Caco-2 (cell line): ENCODE data around the gene ERC1. TPM values are rescaled to one million over a fixed set of nuclear protein-coding genes. Genes with fewer than 3 reads are reported as not detected.

ENCODE experiments used
- BruUV-seq: library from RNA; stranded (reverse); fragments of 400-500 nt; replicated peaks from 2 replicates; lab custom pipeline; 2021; lab: Mats Ljungman, UMichigan
- CTCF ChIA-PET: fragments of 300-600 bp; sonication (Branson Sonifier 250); formaldehyde crosslinking; loops from one replicate; lab custom pipeline; 2022; ENCODE audit warnings: antibody characterized with exemption; lab: Charles Lee
- POLR2A ChIA-PET: fragments of 300-600 bp; sonication (Branson Sonifier 250); formaldehyde crosslinking; loops from one replicate; lab custom pipeline; 2022; ENCODE audit warnings: antibody characterized with exemption; lab: Charles Lee
- DNase-seq, 2 experiments: peaks; one replicate each; pipeline versions ENCODE4 v3.0.0 to v3.0.0-alpha.2; 2020 to 2022
- H3K27me3 ChIP-seq: replicated peaks from 2 replicates; pipeline ENCODE4 v1.6.0; 2011; ENCODE audit warnings: low read length; ENCODE audit not compliant: control insufficient read depth, insufficient read depth
- H3K36me3 ChIP-seq: 2 replicates; pipeline ENCODE4 v1.5.1; 2011; ENCODE audit warnings: low read length; ENCODE audit not compliant: control insufficient read depth, insufficient read depth
- H3K4me1 ChIP-seq: fragments of 250-450 bp; sonication (Bioruptor Pico); 2 replicates; pipeline ENCODE4 v1.5.1; 2020; ENCODE audit warnings: mild to moderate bottlenecking
- H3K4me3 ChIP-seq: 2 replicates; pipeline ENCODE4 v1.5.1; 2011; ENCODE audit warnings: low read depth, mild to moderate bottlenecking, control low read depth, low read length
- H3K9me3 ChIP-seq: fragments of 250-450 bp; sonication (Bioruptor Pico); 2 replicates; pipeline ENCODE4 v1.5.1; 2020; ENCODE audit warnings: mild to moderate bottlenecking, moderate library complexity
- H3K27ac Mint-ChIP-seq: one replicate; pipeline ENCODE4 v1.8.0; 2022; ENCODE audit warnings: mixed read lengths; ENCODE audit not compliant: unreplicated experiment
- H3K27me3 Mint-ChIP-seq: one replicate; pipeline ENCODE4 v1.8.0; 2022; ENCODE audit warnings: mixed read lengths; ENCODE audit not compliant: insufficient read depth, unreplicated experiment
- H3K36me3 Mint-ChIP-seq: one replicate; pipeline ENCODE4 v1.8.0; 2022; ENCODE audit warnings: mild to moderate bottlenecking, mixed read lengths; ENCODE audit not compliant: insufficient read depth, unreplicated experiment
- H3K4me1 Mint-ChIP-seq: one replicate; pipeline ENCODE4 v1.8.0; 2022; ENCODE audit warnings: low read depth, mixed read lengths; ENCODE audit not compliant: unreplicated experiment
- H3K4me3 Mint-ChIP-seq: one replicate; pipeline ENCODE4 v1.8.0; 2022; ENCODE audit warnings: mild to moderate bottlenecking, moderate library complexity, mixed read lengths; ENCODE audit not compliant: unreplicated experiment
- H3K9me3 Mint-ChIP-seq: one replicate; pipeline ENCODE4 v1.8.0; 2022; ENCODE audit warnings: mixed read lengths; ENCODE audit not compliant: unreplicated experiment
- intact Hi-C: fragments of 100-400 bp; cut with micrococcal nuclease; formaldehyde crosslinking; loops from one replicate; pipeline ENCODE4 v1.10.0; 2022; ENCODE audit not compliant: unreplicated experiment
- total RNA-seq: library from RNA; stranded (reverse); gene quantifications from 2 replicates; pipeline ENCODE4 v1.2.3, GENCODE V29; 2022
- TF ChIP-seq, protein P1 (sequence below), 2 experiments: fragments of 200-600 bp in 1 of 2; IDR thresholded peaks; 1 replicate in 1 of 2; 2 replicates in 1 of 2; pipeline versions ENCODE4 v1.5.1 to v1.8.0; 2011 to 2022; ENCODE audit warnings: antibody characterized with exemption in 1 of 2, control low read depth in 1 of 2, inconsistent platforms in 1 of 2, low read depth in 1 of 2, low read length in 1 of 2, mild to moderate bottlenecking in 1 of 2, moderate library complexity in 1 of 2; ENCODE audit not compliant: insufficient read depth in 1 of 2, severe bottlenecking in 1 of 2, unreplicated experiment in 1 of 2

The ERC1 gene
- total RNA-seq, 1 experiment from 2014 or later: 88.4 TPM

DNA sequence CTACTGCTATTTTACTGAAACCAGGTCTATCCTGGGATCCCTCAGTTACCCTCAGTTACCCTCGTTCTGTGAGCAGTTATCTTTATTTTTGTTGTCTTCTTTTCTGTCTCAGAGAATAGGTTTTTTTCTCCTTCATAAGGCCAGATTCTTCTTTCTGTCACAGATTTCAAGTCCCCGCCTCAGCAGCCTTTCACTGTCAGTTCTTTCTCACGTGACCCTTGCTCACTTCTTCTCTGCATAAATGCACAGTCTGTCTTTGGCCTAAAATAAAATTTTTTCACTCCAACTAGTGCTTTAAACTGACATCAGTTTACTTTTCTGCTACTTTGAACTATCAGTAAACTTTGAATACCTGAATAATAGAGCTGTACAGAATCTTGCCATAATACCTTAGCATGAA lies 299.7 kb downstream of the ERC1 start:
- Mint-ChIP-seq H3K4me1 (no peaks in the 10 kb centered on the region), H3K4me3 (no peak overlapping the region), H3K27me3 (no peaks in the 10 kb centered on the region), H3K36me3 (peaks cover 14% of the 10 kb centered on the region), H3K27ac (no peak overlapping the region), H3K9me3 (no peaks in the 10 kb centered on the region)
- DNase-seq: no peak
- TF ChIP-seq, protein P1, sequence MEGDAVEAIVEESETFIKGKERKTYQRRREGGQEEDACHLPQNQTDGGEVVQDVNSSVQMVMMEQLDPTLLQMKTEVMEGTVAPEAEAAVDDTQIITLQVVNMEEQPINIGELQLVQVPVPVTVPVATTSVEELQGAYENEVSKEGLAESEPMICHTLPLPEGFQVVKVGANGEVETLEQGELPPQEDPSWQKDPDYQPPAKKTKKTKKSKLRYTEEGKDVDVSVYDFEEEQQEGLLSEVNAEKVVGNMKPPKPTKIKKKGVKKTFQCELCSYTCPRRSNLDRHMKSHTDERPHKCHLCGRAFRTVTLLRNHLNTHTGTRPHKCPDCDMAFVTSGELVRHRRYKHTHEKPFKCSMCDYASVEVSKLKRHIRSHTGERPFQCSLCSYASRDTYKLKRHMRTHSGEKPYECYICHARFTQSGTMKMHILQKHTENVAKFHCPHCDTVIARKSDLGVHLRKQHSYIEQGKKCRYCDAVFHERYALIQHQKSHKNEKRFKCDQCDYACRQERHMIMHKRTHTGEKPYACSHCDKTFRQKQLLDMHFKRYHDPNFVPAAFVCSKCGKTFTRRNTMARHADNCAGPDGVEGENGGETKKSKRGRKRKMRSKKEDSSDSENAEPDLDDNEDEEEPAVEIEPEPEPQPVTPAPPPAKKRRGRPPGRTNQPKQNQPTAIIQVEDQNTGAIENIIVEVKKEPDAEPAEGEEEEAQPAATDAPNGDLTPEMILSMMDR (IDR thresholded peaks at IDR 0.05; ENCODE audit: insufficient read depth in 1 of 2, low read depth in 1 of 2, low read length in 1 of 2, severe bottlenecking in 1 of 2, unreplicated experiment in 1 of 2): no peak
- H3K27me3 ChIP-seq: no peaks in the 10 kb centered on the region
- no peak overlapping the region for H3K4me3 ChIP-seq
- ChIA-PET POLR2A (no interaction called here), CTCF (no interaction called here)
- no peaks in the 10 kb centered on the region for H3K9me3 ChIP-seq
- H3K36me3 ChIP-seq: peaks cover 1% of the 10 kb centered on the region
- H3K4me1 ChIP-seq: 0 out of 2 replicates have a peak, but pooled peaks cover 3% of the 10 kb centered on the region
- BruUV-seq: no TSS peak
- intact Hi-C loops: no loop called here

DNA sequence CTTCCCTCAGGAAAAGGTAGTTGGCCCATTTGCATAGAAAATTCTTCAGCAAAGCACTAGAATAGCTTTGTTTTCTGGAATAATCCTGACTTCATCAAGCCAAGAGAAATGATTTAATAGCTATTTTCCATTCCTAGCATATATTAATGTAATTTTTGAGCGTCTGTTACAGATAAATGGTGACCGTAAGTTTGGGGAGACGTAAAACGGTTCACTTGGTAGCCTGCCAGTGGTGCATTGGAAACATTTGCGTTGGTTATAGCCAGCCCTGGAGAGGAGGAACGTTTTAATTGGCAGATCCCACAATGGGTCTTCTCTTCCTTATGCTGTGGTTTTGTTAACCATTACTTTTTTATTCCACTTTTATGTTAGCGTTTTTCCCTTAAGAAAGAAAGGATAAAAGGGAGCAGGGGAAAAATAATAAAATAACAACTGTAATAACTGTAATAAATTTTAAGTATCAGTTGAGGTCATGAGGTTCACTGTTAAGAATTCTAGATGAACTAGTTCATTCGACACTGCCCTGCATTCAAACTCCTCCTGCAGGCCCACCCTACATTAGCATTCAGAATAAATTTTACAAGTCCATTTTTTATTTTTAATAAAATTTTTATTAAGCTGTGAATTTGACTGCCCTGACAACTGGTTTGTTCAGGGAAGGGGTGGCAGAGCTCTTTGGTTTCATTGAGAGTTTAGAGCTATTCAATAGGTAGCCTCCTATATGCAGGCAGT lies 300.7 kb downstream of the ERC1 start:
- DNase-seq: no peak
- peaks cover 23% of the 10 kb centered on the region for H3K36me3 Mint-ChIP-seq
- H3K4me3 Mint-ChIP-seq: no peak overlapping the region
- H3K4me1 Mint-ChIP-seq: no peaks in the 10 kb centered on the region
- Histone ChIP-seq H3K4me1 (0 out of 2 replicates have a peak, but pooled peaks cover 3% of the 10 kb centered on the region), H3K4me3 (no peak overlapping the region), H3K36me3 (peaks cover 1% of the 10 kb centered on the region), H3K27me3 (no peaks in the 10 kb centered on the region), H3K9me3 (no peaks in the 10 kb centered on the region)
- no peaks in the 10 kb centered on the region for H3K27me3 Mint-ChIP-seq
- ChIA-PET POLR2A (no interaction called here), CTCF (no interaction called here)
- no TSS peak for BruUV-seq
- H3K27ac Mint-ChIP-seq: no peak overlapping the region
- TF ChIP-seq, protein P1 (IDR thresholded peaks at IDR 0.05; ENCODE audit: insufficient read depth in 1 of 2, low read depth in 1 of 2, low read length in 1 of 2, severe bottlenecking in 1 of 2, unreplicated experiment in 1 of 2): no peak
- intact Hi-C loops: no loop called here
- peaks cover 6% of the 10 kb centered on the region for H3K9me3 Mint-ChIP-seq

DNA sequence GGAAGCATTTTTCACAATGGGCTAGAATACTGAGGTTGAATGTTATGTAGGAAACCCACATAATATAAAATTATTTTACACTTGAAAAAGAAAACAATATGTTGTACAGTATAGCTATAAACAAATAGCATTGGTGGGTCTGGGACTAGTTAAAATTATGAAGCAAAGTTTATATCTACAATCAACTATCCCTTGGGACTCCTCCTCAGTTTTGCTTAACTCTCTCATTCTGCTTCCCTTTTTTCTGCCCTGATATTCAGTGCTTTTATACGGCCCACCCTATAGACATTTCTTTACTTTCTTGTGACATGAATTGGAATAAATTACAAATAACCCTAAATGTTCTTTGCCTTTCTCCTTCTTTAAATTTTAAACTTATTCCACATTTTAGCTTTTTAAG lies 302.9 kb downstream of the ERC1 start:
- Mint-ChIP-seq H3K27me3 (no peaks in the 10 kb centered on the region), H3K27ac (no peak overlapping the region), H3K4me3 (no peak overlapping the region), H3K9me3 (peaks cover 23% of the 10 kb centered on the region), H3K4me1 (no peaks in the 10 kb centered on the region), H3K36me3 (peaks cover 38% of the 10 kb centered on the region)
- 0 out of 2 replicates have a peak, but pooled peaks cover 3% of the 10 kb centered on the region for H3K4me1 ChIP-seq
- TF ChIP-seq, protein P1 (IDR thresholded peaks at IDR 0.05; ENCODE audit: insufficient read depth in 1 of 2, low read depth in 1 of 2, low read length in 1 of 2, severe bottlenecking in 1 of 2, unreplicated experiment in 1 of 2): no peak
- ChIA-PET CTCF (no interaction called here), POLR2A (no interaction called here)
- intact Hi-C loops: no loop called here
- no TSS peak for BruUV-seq
- H3K9me3 ChIP-seq: no peaks in the 10 kb centered on the region
- peaks cover 1% of the 10 kb centered on the region for H3K36me3 ChIP-seq
- no peak for DNase-seq
- no peaks in the 10 kb centered on the region for H3K27me3 ChIP-seq
- H3K4me3 ChIP-seq: no peak overlapping the region
